Bronchial epithelial cell (primary cell): Measurements from ENCODE around the gene LYST. TPM values are rescaled to one million over a fixed set of nuclear protein-coding genes. Genes with fewer than 3 reads are reported as not detected.

Source experiments
- DNase-seq: peaks from one replicate; pipeline ENCODE4 v3.0.0-alpha.2; 2010; ENCODE audit warnings: low read depth
- FAIRE-seq: peaks from 2 replicates; lab custom pipeline; 2011; peaks lifted over from hg19 to GRCh38; lab: Jason Lieb, UNC
- H3K27me3 ChIP-seq: 2 replicates; pipeline ENCODE4 v1.5.1; 2011; ENCODE audit warnings: low read length; ENCODE audit not compliant: control insufficient read depth, insufficient read depth
- H3K36me3 ChIP-seq: 2 replicates; pipeline ENCODE4 v1.5.1; 2011; ENCODE audit warnings: low read length; ENCODE audit not compliant: control insufficient read depth, insufficient read depth
- H3K4me3 ChIP-seq: 2 replicates; pipeline ENCODE4 v1.5.1; 2011; ENCODE audit warnings: mild to moderate bottlenecking, low read depth, low read length, control low read depth
- total RNA-seq: library from RNA; depleted of rRNA; stranded (reverse); fragments of >200 nt; gene quantifications from 2 replicates; pipeline ENCODE4 v1.2.1, GENCODE V29; 2014
- TF ChIP-seq, protein P1 (sequence below): IDR thresholded peaks from 2 replicates; pipeline ENCODE4 v1.5.1; 2011; ENCODE audit warnings: mild to moderate bottlenecking, moderate library complexity, low read length, control low read depth, inconsistent platforms; ENCODE audit not compliant: insufficient read depth, severe bottlenecking

LYST gene
- total RNA-seq, 1 donor from 2014 or later: 14.0 TPM

DNA sequence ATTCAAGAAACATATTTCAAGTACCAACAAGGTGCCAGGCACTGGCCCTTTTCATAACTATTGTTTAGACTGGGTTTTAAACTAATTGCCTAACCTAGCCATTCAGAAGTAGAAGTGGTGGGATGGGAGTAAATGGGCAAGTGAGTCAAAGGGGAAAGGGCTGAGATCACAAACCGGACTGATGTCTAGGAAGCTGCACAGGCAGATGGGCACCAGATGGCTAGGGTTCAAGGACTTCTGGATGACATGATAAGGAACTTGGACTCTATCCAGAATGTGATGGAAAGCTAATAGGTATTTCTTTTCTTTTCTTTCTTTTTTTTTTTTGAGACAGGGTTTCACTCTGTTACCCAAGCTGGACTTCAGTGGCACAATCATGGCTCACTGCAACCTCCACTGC, 46.6 kb downstream of the LYST start:
- FAIRE-seq: no peak
- DNase-seq: no peak
- Histone ChIP-seq H3K4me3 (no peak overlapping the region), H3K27me3 (no peaks in the 10 kb centered on the region), H3K36me3 (no peaks in the 10 kb centered on the region)
- TF ChIP-seq, protein P1, sequence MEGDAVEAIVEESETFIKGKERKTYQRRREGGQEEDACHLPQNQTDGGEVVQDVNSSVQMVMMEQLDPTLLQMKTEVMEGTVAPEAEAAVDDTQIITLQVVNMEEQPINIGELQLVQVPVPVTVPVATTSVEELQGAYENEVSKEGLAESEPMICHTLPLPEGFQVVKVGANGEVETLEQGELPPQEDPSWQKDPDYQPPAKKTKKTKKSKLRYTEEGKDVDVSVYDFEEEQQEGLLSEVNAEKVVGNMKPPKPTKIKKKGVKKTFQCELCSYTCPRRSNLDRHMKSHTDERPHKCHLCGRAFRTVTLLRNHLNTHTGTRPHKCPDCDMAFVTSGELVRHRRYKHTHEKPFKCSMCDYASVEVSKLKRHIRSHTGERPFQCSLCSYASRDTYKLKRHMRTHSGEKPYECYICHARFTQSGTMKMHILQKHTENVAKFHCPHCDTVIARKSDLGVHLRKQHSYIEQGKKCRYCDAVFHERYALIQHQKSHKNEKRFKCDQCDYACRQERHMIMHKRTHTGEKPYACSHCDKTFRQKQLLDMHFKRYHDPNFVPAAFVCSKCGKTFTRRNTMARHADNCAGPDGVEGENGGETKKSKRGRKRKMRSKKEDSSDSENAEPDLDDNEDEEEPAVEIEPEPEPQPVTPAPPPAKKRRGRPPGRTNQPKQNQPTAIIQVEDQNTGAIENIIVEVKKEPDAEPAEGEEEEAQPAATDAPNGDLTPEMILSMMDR: no peak

DNA sequence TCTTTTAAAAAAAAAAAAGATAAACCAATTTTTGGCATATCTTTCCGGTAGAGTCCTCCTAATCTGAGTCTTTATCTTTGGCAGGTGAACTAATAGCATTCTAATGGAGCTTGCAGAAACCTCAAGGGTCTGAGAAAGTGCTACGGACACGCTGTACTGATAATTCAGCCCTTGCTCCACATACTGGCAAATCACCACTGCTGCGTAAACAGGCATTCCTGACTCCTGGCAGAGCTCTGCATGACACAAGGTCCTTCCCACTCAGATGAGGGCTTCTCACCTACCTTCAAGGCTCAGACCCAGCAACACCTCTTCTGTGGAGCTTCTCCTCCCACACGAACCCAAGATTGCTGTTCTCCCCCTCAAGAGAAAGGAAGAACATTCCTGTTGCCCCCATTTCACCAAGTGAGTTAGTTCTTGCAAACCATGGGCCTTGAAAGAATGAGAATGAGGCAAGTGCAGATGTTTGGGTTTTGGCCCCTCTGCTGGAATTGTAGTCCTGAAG, 48.0 kb downstream of the LYST start:
- H3K36me3 ChIP-seq: no peaks in the 10 kb centered on the region
- no peak for DNase-seq
- TF ChIP-seq, protein P1: no peak
- H3K27me3 ChIP-seq: no peaks in the 10 kb centered on the region
- no peak overlapping the region for H3K4me3 ChIP-seq
- no peak for FAIRE-seq

GRCh38 chr1:235817101-235817728, 49.5 kb downstream of the LYST start:
- Histone ChIP-seq H3K27me3 (no peaks in the 10 kb centered on the region), H3K4me3 (no peak overlapping the region), H3K36me3 (no peaks in the 10 kb centered on the region)
- TF ChIP-seq, protein P1: no peak
- DNase-seq: no peak
- FAIRE-seq: no peak

DNA sequence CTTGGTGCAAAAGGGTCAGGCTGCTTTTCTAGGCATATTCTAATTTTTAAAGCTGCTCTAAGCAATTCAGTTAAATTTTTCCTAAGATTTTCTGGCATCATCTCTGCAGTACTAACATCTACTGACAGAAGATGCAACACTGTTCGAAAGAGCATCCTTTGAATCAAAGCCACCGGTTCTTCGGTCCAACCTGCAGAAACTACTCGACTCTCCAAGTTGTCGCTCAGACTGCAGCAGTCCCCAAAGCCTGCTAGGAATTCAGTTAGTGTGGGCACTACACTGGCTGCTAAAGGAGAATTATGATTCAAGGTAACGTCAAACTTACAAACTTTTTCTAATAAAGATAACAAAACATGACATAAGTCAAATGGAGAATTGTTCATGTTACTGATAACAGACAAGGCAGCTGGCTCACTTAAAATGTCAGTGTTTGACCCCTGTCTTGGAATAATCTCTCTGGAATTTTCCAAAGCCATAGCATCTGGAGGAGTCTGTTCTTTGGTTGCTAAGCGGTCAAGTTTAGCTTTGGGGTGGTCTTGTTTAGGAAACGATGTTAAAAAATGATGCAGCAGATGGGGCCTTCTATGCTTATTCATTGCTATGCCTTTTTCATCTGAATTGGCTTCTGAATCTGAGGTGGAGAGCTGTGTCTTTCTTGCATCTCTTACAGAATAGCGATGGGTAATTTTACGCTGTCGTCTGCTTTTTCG, 56.9 kb downstream of the LYST start:
- no peak for FAIRE-seq
- Histone ChIP-seq H3K36me3 (peaks cover 1% of the 10 kb centered on the region), H3K4me3 (no peak overlapping the region), H3K27me3 (no peaks in the 10 kb centered on the region)
- TF ChIP-seq, protein P1: no peak
- no peak for DNase-seq

DNA sequence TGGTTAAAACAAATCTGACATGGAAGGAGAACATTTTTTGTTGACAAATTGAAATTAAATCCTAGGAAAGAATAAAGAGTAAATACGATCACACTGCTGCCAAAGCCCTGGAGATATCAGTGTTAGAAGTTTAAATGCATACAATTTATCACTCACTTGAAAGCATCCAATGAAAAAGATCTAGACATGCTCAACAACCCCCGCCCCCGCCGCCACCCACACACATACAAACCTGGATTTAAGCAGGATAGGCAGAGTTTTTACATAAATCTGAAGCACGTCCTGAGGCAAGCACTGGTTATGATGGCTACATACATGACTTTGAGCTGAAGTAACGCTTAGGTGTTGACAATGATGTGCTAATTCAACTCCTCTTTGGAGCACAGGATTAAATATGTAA, 58.5 kb downstream of the LYST start:
- TF ChIP-seq, protein P1: no peak
- peaks cover 1% of the 10 kb centered on the region for H3K36me3 ChIP-seq

GRCh38 chr1:235806123-235806522, 60.6 kb downstream of the LYST start:
- H3K4me3 ChIP-seq: no peak overlapping the region
- FAIRE-seq (no peak), DNase-seq (peak; percentile 17)
- H3K36me3 ChIP-seq: peaks cover 1% of the 10 kb centered on the region
- TF ChIP-seq, protein P1: no peak
- no peaks in the 10 kb centered on the region for H3K27me3 ChIP-seq

More for the DNA sequence above, 58.5 kb downstream of the LYST start:
- Histone ChIP-seq H3K27me3 (no peaks in the 10 kb centered on the region), H3K4me3 (no peak overlapping the region)
- FAIRE-seq (no peak), DNase-seq (no peak)
